ENCODE measurements around the gene PMEPA1.
A peak's percentile ranks its signal among the peaks of the same experiment; 100 is the strongest.
"Not testable (repeated sequence)": the region's sequence is repeated elsewhere in the genome, so short reads cannot be mapped to it uniquely, and the experiment has no call there.

The PMEPA1 gene

GRCh38 chr20:57649617-57650015 lies 60.2 kb downstream of the PMEPA1 start:
- no peak for DNase-seq

- no peak for DNase-seq
These were observed 60.8 kb downstream of the PMEPA1 start for GRCh38 chr20:57648878-57649616.

- DNase-seq, result no peak
These were observed 61.7 kb downstream of the PMEPA1 start for GRCh38 chr20:57647933-57648785.

- DNase-seq, result no peak
These were observed 62.5 kb downstream of the PMEPA1 start for GRCh38 chr20:57647006-57647932.

- no peak for DNase-seq
These were observed 70.9 kb downstream of the PMEPA1 start for GRCh38 chr20:57638895-57639236.

- no peak for DNase-seq
These were observed 71.5 kb downstream of the PMEPA1 start for GRCh38 chr20:57638173-57638894.

- no peak for DNase-seq
These were observed 75.8 kb downstream of the PMEPA1 start for GRCh38 chr20:57633945-57634491.

GRCh38 chr20:57632286-57632685 lies 77.5 kb downstream of the PMEPA1 start:
- DNase-seq, result no peak

- peak; percentile 18 for DNase-seq
These were observed 79.8 kb downstream of the PMEPA1 start for GRCh38 chr20:57630061-57630460.

GRCh38 chr20:57629491-57629901 lies 80.3 kb downstream of the PMEPA1 start:
- DNase-seq, result not testable (repeated sequence)

GRCh38 chr20:57628962-57629308 lies 80.9 kb downstream of the PMEPA1 start:
- DNase-seq, result not testable (repeated sequence)

- DNase-seq, result peak; percentile 46
These were observed 81.5 kb downstream of the PMEPA1 start for GRCh38 chr20:57628047-57628961.

- DNase-seq, result no peak
These were observed 82.5 kb downstream of the PMEPA1 start for GRCh38 chr20:57627339-57627738.

GRCh38 chr20:57625978-57626377 lies 83.8 kb downstream of the PMEPA1 start:
- DNase-seq, result no peak

- no peak for DNase-seq
These were observed 84.4 kb downstream of the PMEPA1 start for GRCh38 chr20:57625181-57625958.

- no peak for DNase-seq
These were observed 85.7 kb downstream of the PMEPA1 start for GRCh38 chr20:57624124-57624523.

GRCh38 chr20:57622579-57623381 lies 87.0 kb downstream of the PMEPA1 start:
- DNase-seq, result peak; percentile 45

- DNase-seq, result no peak
These were observed 87.6 kb downstream of the PMEPA1 start for GRCh38 chr20:57622201-57622570.
